PC-9 (cell line): ENCODE data around the gene NBEA. TPM values are rescaled to one million over a fixed set of nuclear protein-coding genes. Genes with fewer than 3 reads are reported as not detected.
"Not testable (repeated sequence)": the region's sequence is repeated elsewhere in the genome, so short reads cannot be mapped to it uniquely, and the experiment has no call there.

ENCODE experiments used
- BruUV-seq: library from RNA; stranded (reverse); fragments of 400-500 nt; replicated peaks from 2 replicates; lab custom pipeline; 2021; lab: Mats Ljungman, UMichigan
- CTCF ChIA-PET: fragments of 300-600 bp; sonication (Branson Sonifier 250); formaldehyde crosslinking; loops from one replicate; lab custom pipeline; 2022; ENCODE audit warnings: antibody characterized with exemption; lab: Charles Lee
- POLR2A ChIA-PET: fragments of 300-600 bp; sonication (Branson Sonifier 250); formaldehyde crosslinking; loops from one replicate; lab custom pipeline; 2022; ENCODE audit warnings: antibody characterized with exemption; ENCODE audit not compliant: unreplicated experiment; lab: Charles Lee
- DNase-seq, 2 experiments: peaks; one replicate each; pipeline versions ENCODE4 v3.0.0 to v3.0.0-alpha.2; 2015 to 2022; ENCODE audit warnings: mixed read lengths in 1 of 2
- H2AFZ ChIP-seq: fragments of 200-600 bp; sonication (generic); 2 replicates; pipeline ENCODE4 v1.8.1; 2017; ENCODE audit warnings: antibody characterized with exemption
- H3F3A ChIP-seq: fragments of 200-600 bp; sonication (generic); 2 replicates; pipeline ENCODE4 v1.8.1; 2017; ENCODE audit warnings: antibody characterized with exemption, mild to moderate bottlenecking, low read depth; ENCODE audit not compliant: insufficient read depth
- H3K27ac ChIP-seq: fragments of 200-600 bp; sonication (generic); 2 replicates; pipeline ENCODE4 v1.6.1; 2016; ENCODE audit warnings: mixed run types
- H3K27me3 ChIP-seq: fragments of 200-600 bp; sonication (generic); 2 replicates; pipeline ENCODE4 v1.6.1; 2016; ENCODE audit warnings: low read depth, mixed run types; ENCODE audit not compliant: insufficient read depth
- H3K36me3 ChIP-seq: fragments of 200-600 bp; sonication (generic); 2 replicates; pipeline ENCODE4 v1.6.1; 2016; ENCODE audit warnings: low read depth, mixed run types
- H3K4me1 ChIP-seq: fragments of 200-600 bp; sonication (generic); replicated peaks from 2 replicates; pipeline ENCODE4 v1.6.1; 2016; ENCODE audit warnings: mixed run types; ENCODE audit not compliant: insufficient read depth
- H3K4me2 ChIP-seq: fragments of 200-600 bp; sonication (generic); 2 replicates; pipeline ENCODE4 v1.6.1; 2017; ENCODE audit warnings: mixed run types
- H3K4me3 ChIP-seq: fragments of 200-600 bp; sonication (generic); 2 replicates; pipeline ENCODE4 v1.6.1; 2016; ENCODE audit warnings: mixed run types
- H3K79me2 ChIP-seq: fragments of 200-600 bp; sonication (generic); 2 replicates; pipeline ENCODE4 v1.6.1; 2017; ENCODE audit warnings: low read depth, mixed run types
- H3K9me2 ChIP-seq: fragments of 200-600 bp; sonication (generic); 2 replicates; pipeline ENCODE4 v1.8.1; 2017; ENCODE audit warnings: mild to moderate bottlenecking; ENCODE audit not compliant: insufficient read depth
- H3K9me3 ChIP-seq: fragments of 200-600 bp; sonication (generic); 2 replicates; pipeline ENCODE4 v1.8.1; 2016; ENCODE audit warnings: low read depth; ENCODE audit not compliant: insufficient read depth
- H4K20me1 ChIP-seq: fragments of 200-600 bp; sonication (generic); 2 replicates; pipeline ENCODE4 v1.8.1; 2017; ENCODE audit not compliant: insufficient read depth
- EZH2 ChIP-seq: fragments of 200-600 bp; sonication (generic); IDR thresholded peaks from 2 replicates; pipeline ENCODE4 v1.8.0; 2017; ENCODE audit warnings: antibody characterized with exemption, low read depth
- intact Hi-C: fragments of 100-400 bp; cut with micrococcal nuclease; formaldehyde crosslinking; loops from one replicate; pipeline ENCODE4 v1.10.0; 2022; ENCODE audit not compliant: unreplicated experiment
- total RNA-seq: library from RNA; stranded (reverse); gene quantifications from 2 replicates; pipeline ENCODE4 v1.2.3, GENCODE V29; 2021
- TF ChIP-seq, protein P1 (sequence below): fragments of 200-600 bp; sonication (generic); conservative IDR thresholded peaks from 2 replicates; pipeline ENCODE4 v1.6.1; 2017; ENCODE audit warnings: mixed run types, antibody characterized with exemption, mild to moderate bottlenecking, moderate library complexity

Gene NBEA
- total RNA-seq, 1 experiment from 2014 or later = 4.0 TPM

DNA sequence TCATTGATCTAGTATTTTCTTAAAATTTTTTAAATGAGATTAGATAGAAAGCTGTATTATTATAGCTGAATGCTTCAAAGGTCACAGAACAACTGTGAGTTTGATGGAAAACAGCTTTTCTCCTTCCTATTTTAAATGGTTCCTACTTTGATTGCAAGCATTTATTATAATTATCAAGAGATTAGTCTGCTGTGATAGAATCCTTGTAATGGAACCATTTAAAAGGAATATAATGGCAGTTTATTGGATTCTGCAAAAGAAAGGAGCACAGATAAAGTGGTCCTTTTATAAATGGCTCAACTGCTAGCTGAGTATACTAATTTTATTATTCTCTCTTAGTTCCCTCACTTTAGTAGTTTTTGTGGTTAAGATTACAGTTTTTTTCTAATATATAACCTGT, 447.5 kb downstream of the NBEA start:
- Histone ChIP-seq H3K27ac (no peak overlapping the region), H3K4me1 (no peaks in the 10 kb centered on the region), H3K9me3 (no peaks in the 10 kb centered on the region), H3K4me3 (no peak overlapping the region), H3F3A (no peaks in the 10 kb centered on the region), H3K4me2 (no peak overlapping the region), H4K20me1 (no peaks in the 10 kb centered on the region), H2AFZ (no peak overlapping the region), H3K79me2 (no peaks in the 10 kb centered on the region), H3K9me2 (no peaks in the 10 kb centered on the region), H3K36me3 (no peaks in the 10 kb centered on the region), H3K27me3 (no peaks in the 10 kb centered on the region)
- no peak for DNase-seq
- POLR2A ChIA-PET = no interaction called here
- intact Hi-C loops = no loop called here
- CTCF ChIA-PET = no interaction called here
- TF ChIP-seq, protein P1, sequence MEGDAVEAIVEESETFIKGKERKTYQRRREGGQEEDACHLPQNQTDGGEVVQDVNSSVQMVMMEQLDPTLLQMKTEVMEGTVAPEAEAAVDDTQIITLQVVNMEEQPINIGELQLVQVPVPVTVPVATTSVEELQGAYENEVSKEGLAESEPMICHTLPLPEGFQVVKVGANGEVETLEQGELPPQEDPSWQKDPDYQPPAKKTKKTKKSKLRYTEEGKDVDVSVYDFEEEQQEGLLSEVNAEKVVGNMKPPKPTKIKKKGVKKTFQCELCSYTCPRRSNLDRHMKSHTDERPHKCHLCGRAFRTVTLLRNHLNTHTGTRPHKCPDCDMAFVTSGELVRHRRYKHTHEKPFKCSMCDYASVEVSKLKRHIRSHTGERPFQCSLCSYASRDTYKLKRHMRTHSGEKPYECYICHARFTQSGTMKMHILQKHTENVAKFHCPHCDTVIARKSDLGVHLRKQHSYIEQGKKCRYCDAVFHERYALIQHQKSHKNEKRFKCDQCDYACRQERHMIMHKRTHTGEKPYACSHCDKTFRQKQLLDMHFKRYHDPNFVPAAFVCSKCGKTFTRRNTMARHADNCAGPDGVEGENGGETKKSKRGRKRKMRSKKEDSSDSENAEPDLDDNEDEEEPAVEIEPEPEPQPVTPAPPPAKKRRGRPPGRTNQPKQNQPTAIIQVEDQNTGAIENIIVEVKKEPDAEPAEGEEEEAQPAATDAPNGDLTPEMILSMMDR = no peak
- TF ChIP-seq EZH2 = no peak
- BruUV-seq = no TSS peak

DNA sequence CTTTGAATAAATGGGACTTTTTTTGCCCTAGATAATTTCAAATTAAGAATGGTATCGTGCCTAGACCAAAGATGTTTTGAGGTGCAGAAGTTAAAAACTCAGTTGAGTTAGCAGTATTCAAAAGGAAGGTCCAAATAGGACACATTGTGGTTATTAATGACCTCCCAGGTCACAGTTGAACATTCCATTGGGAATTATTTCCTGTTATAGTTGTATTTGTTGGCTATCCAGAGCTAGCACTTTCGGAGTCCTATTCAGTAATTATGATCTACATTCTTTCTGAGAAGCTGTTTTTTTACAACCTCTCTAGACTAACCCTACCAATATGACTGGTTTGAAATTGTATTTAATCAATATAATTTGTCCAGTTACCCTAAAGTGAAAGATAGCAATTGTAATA, 450.7 kb downstream of the NBEA start:
- Histone ChIP-seq H3F3A (no peaks in the 10 kb centered on the region), H3K9me3 (no peaks in the 10 kb centered on the region), H3K4me3 (no peak overlapping the region), H2AFZ (no peak overlapping the region), H3K36me3 (no peaks in the 10 kb centered on the region), H4K20me1 (no peaks in the 10 kb centered on the region), H3K9me2 (no peaks in the 10 kb centered on the region), H3K4me2 (no peak overlapping the region), H3K79me2 (no peaks in the 10 kb centered on the region), H3K27ac (no peak overlapping the region), H3K27me3 (no peaks in the 10 kb centered on the region), H3K4me1 (no peaks in the 10 kb centered on the region)
- no TSS peak for BruUV-seq
- DNase-seq = no peak
- TF ChIP-seq, protein P1 = no peak
- no peak for TF ChIP-seq EZH2
- ChIA-PET POLR2A (no interaction called here), CTCF (no interaction called here)
- intact Hi-C loops = no loop called here

DNA sequence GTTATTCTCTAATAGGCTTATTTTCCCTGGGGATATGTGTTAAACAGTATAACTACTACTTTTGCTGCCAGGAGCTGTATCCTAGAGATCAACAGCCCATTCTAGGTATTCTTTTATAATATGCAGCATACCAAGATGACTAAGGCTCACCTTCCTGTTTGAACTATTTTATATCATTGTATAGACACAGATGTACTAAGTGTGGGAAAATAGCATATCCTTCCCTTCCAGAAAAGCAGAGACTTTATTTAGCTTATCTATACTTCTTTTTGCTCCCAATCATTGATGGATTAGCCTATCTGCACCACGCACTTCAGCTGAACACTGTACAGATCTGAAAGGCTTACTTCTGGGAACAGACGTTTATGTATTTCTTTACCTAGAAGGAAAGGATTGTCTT, 451.8 kb downstream of the NBEA start:
- POLR2A ChIA-PET = no interaction called here
- H3K36me3 ChIP-seq = no peaks in the 10 kb centered on the region

DNA sequence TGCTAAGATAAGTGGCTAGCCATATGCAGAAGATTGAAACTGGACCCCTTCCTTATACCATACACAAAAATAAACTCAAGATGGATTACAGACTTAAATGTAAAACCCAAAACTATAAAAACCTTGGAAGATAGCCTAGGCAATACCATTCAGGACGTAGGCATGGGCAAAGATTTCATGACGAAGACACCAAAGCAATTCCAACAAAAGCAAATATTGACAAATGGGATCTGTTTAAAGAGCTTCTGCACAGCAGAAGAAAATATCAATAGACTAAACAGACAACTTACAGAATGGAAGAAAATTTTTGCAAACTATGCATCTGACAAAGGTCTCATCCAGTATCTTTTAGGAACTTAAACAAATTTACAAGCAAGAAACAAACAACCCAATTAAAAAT, 466.2 kb downstream of the NBEA start:
- POLR2A ChIA-PET = interaction anchor here (0.6 kb wide), 1 partner anchor 33 kb away, joined by 3 read pairs; no protein-coding TSS in a partner anchor
- H3K4me3 ChIP-seq, DNase-seq, BruUV-seq, CTCF ChIA-PET, H3K4me1 ChIP-seq, H3K79me2 ChIP-seq, H3K36me3 ChIP-seq, H3K27ac ChIP-seq, H3F3A ChIP-seq, H3K4me2 ChIP-seq, H3K27me3 ChIP-seq, H2AFZ ChIP-seq, H3K9me2 ChIP-seq, H4K20me1 ChIP-seq, intact Hi-C loops, H3K9me3 ChIP-seq: not testable (repeated sequence)

More for the DNA sequence above, 451.8 kb downstream of the NBEA start:
- H3K4me3 ChIP-seq = no peak overlapping the region
- intact Hi-C loops = no loop called here
- no peaks in the 10 kb centered on the region for H3K79me2 ChIP-seq
- H4K20me1 ChIP-seq = no peaks in the 10 kb centered on the region
- no peaks in the 10 kb centered on the region for H3K4me1 ChIP-seq
- H3K27ac ChIP-seq = no peak overlapping the region
- CTCF ChIA-PET = no interaction called here
- no peaks in the 10 kb centered on the region for H3F3A ChIP-seq
- no peaks in the 10 kb centered on the region for H3K9me2 ChIP-seq
- no peak for DNase-seq
- H3K27me3 ChIP-seq = no peaks in the 10 kb centered on the region
- no peaks in the 10 kb centered on the region for H3K9me3 ChIP-seq
- TF ChIP-seq, protein P1 = no peak
- no peak for TF ChIP-seq EZH2
- BruUV-seq = no TSS peak
- no peak overlapping the region for H2AFZ ChIP-seq
- no peak overlapping the region for H3K4me2 ChIP-seq
